OCI-LY3 (cell line): ENCODE results near the gene VGLL1.

Experiments used
- H2AFZ ChIP-seq: fragments of 200-600, 300-600 bp; shearing (Covaris generic); 2 replicates; pipeline ENCODE4 v1.6.0; 2014; ENCODE audit warnings: antibody characterized with exemption, low read depth, low read length
- H3K27ac ChIP-seq: fragments of 200-600, 300-600 bp; sonication (generic); 2 replicates; pipeline ENCODE4 v1.5.1; 2014; ENCODE audit warnings: mild to moderate bottlenecking, low read length, moderate library complexity, mixed read lengths
- H3K27me3 ChIP-seq: fragments of 200-600, 300-600 bp; sonication (generic); 2 replicates; pipeline ENCODE4 v1.6.1; 2014; ENCODE audit warnings: low read depth, low read length, mixed read lengths
- H3K36me3 ChIP-seq: fragments of 200-600, 300-600 bp; sonication (generic); replicated peaks from 2 replicates; pipeline ENCODE3; 2014; ENCODE audit warnings: low read depth, low read length, mixed read lengths
- H3K4me1 ChIP-seq: fragments of 300-600, 200-600 bp; sonication (generic); 2 replicates; pipeline ENCODE4 v1.6.1; 2014; ENCODE audit warnings: low read length, mixed read lengths
- H3K4me2 ChIP-seq: fragments of 200-600, 300-600 bp; sonication (generic); 2 replicates; pipeline ENCODE4 v1.6.1; 2014; ENCODE audit warnings: low read length, mixed read lengths
- H3K4me3 ChIP-seq: fragments of 300-600, 200-600 bp; sonication (generic); 2 replicates; pipeline ENCODE4 v1.5.1; 2014; ENCODE audit warnings: antibody characterized with exemption, mild to moderate bottlenecking, low read length, moderate library complexity
- H3K79me2 ChIP-seq: fragments of 300-600, 200-600 bp; shearing (Covaris generic); 2 replicates; pipeline ENCODE4 v1.6.1; 2014; ENCODE audit warnings: mild to moderate bottlenecking, low read length, mixed read lengths
- H3K9ac ChIP-seq: fragments of 300-600, 200-600 bp; shearing (Covaris generic); 2 replicates; pipeline ENCODE4 v1.6.0; 2014; ENCODE audit warnings: mild to moderate bottlenecking, low read length, moderate library complexity
- H3K9me3 ChIP-seq: fragments of 200-600, 300-600 bp; shearing (Covaris generic); 2 replicates; pipeline ENCODE4 v1.6.1; 2014; ENCODE audit warnings: low read length, mixed read lengths; ENCODE audit not compliant: insufficient read depth
- H4K20me1 ChIP-seq: fragments of 200-600, 300-600 bp; sonication (generic); 2 replicates; pipeline ENCODE4 v1.6.1; 2016; ENCODE audit warnings: low read length, mixed read lengths; ENCODE audit not compliant: insufficient read depth
- CTCF ChIP-seq: fragments of 200-600, 300-600 bp; sonication (generic); IDR thresholded peaks from 2 replicates; pipeline ENCODE4 v1.5.1; 2014; ENCODE audit warnings: antibody characterized with exemption, low read length, low read depth
- EZH2phosphoT487 ChIP-seq: fragments of 200-600 bp; shearing (Covaris generic); IDR thresholded peaks from 2 replicates; pipeline ENCODE4 v1.6.1; 2018; ENCODE audit warnings: antibody characterized with exemption, mixed run types, low read depth

VGLL1 gene

DNA sequence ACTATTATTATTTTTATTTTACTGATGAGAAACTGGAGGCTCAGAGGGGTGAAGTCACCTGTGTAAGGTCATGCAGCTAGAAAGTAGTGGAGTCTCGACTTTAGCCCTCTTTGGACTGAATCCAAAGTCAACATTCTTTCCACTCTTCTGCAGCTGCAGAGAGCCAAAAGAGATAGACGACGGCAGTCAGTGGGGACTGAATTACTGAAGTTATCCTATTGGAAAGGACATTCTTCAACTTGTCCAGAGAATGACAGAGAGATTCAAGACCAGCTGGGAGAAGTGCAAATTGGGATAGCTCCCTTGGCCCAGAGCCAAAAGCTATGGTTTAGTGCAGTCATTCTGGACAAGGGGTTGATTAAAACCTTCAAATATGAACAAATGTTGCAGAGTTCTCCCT is 42.5 kb downstream of the VGLL1 start:
- peaks cover 17% of the 10 kb centered on the region for H3K4me1 ChIP-seq
- H3K4me2 ChIP-seq = no peak overlapping the region
- no peaks in the 10 kb centered on the region for H3K36me3 ChIP-seq
- H3K9me3 ChIP-seq = no peaks in the 10 kb centered on the region
- TF ChIP-seq EZH2phosphoT487 = no peak
- TF ChIP-seq CTCF = no peak
- H2AFZ ChIP-seq = no peak overlapping the region
- no peaks in the 10 kb centered on the region for H3K79me2 ChIP-seq
- no peak overlapping the region for H3K4me3 ChIP-seq
- H3K27ac ChIP-seq = no peak overlapping the region
- H3K9ac ChIP-seq = no peak overlapping the region
- no peaks in the 10 kb centered on the region for H4K20me1 ChIP-seq
- H3K27me3 ChIP-seq = no peaks in the 10 kb centered on the region

DNA sequence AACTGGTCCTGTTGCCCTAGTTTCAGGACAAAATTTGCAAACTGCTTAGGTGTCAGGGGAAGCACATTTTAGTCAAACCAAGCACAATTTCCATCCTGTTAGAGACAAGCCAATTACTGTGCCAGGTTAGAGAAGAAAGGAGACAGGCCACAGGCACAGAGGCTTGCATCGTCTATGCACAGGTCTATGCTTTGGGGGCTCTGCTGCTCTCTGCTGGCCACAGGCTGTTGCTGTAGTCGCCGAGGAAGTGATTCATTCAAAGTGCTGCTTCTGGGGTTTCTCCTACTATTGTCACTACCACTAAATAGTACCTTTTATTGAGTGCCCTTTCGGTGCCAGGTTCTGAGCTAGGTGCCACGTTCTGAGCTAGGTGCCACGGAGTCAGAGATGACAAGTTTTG is 45.5 kb downstream of the VGLL1 start:
- Histone ChIP-seq H3K4me1 (peaks cover 10% of the 10 kb centered on the region; the same call in 1 of the 2 replicates), H2AFZ (peak overlapping the region; percentile 79), H3K4me3 (peak overlapping the region; percentile 38), H4K20me1 (no peaks in the 10 kb centered on the region), H3K79me2 (no peaks in the 10 kb centered on the region), H3K9ac (0 out of 2 replicates have a peak overlapping the region, but pooled peaks have one; percentile 11), H3K27me3 (no peaks in the 10 kb centered on the region), H3K36me3 (no peaks in the 10 kb centered on the region), H3K9me3 (no peaks in the 10 kb centered on the region), H3K4me2 (peak overlapping the region; percentile 54), H3K27ac (no peak overlapping the region)
- TF ChIP-seq CTCF = peak; percentile 76
- no peak for TF ChIP-seq EZH2phosphoT487

DNA sequence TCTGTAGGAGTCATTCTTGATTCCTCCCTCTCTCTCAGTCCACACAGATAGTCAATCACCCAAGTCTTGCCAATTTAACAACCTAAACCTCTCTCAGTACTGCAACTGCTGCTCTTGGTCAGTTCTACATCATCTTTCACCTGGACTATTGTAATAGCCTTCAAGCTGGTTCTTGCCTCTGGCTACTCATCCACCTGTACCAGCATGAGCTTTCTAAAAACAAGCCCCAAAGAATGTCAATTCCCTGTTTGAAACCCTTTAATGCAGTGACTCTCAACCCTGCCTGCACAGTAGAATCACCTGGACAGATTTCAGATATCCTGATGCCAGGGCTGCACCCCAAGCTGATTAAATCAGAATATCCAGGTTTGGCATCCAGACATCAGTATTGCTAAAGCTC is 48.3 kb downstream of the VGLL1 start:
- no peaks in the 10 kb centered on the region for H4K20me1 ChIP-seq
- no peak overlapping the region for H3K9ac ChIP-seq
- no peak overlapping the region for H2AFZ ChIP-seq
- no peaks in the 10 kb centered on the region for H3K27me3 ChIP-seq
- H3K4me1 ChIP-seq = peaks cover 19% of the 10 kb centered on the region
- no peak for TF ChIP-seq EZH2phosphoT487
- no peak for TF ChIP-seq CTCF
- no peaks in the 10 kb centered on the region for H3K36me3 ChIP-seq
- H3K79me2 ChIP-seq = no peaks in the 10 kb centered on the region
- H3K9me3 ChIP-seq = no peaks in the 10 kb centered on the region
- no peak overlapping the region for H3K4me2 ChIP-seq
- no peak overlapping the region for H3K4me3 ChIP-seq
- no peak overlapping the region for H3K27ac ChIP-seq

DNA sequence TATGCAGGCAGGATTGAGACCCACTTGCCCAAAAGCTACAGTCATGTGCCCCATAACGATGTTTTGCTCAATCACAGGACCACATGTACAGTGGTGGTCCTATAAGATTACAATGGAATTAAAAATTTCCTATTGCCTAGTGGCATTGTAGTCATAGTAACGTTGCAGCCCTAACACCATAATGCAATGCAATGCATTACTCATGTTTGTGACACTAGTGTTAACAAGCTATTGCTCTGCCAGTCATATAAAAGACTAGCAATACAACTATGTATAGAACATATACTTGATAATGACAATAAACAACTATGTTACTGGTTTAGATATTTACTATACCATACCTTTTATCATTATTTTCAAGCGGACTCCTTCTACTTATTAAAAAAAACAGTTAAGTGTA is 50.6 kb downstream of the VGLL1 start:
- Histone ChIP-seq H2AFZ (no peak overlapping the region), H4K20me1 (no peaks in the 10 kb centered on the region), H3K4me1 (peaks cover 26% of the 10 kb centered on the region), H3K27ac (no peak overlapping the region), H3K36me3 (no peaks in the 10 kb centered on the region), H3K9me3 (no peaks in the 10 kb centered on the region), H3K4me2 (no peak overlapping the region), H3K4me3 (no peak overlapping the region), H3K9ac (no peak overlapping the region), H3K27me3 (no peaks in the 10 kb centered on the region), H3K79me2 (no peaks in the 10 kb centered on the region)
- TF ChIP-seq CTCF = no peak
- TF ChIP-seq EZH2phosphoT487 = no peak
